K562 (cell line): ENCODE results near the gene RSPH1. TPM values are rescaled to one million over a fixed set of nuclear protein-coding genes. Genes with fewer than 3 reads are reported as not detected.
A peak's percentile ranks its signal among the peaks of the same experiment; 100 is the strongest.

ENCODE experiments used
- CSDE1 ChIP-seq, 2 experiments: fragments of 450-650 bp; IDR thresholded peaks; 2 replicates each; pipeline ENCODE4 v1.6.1; 2016; ENCODE audit warnings: mild to moderate bottlenecking in 1 of 2
- EGR1 ChIP-seq: fragments of 450-650 bp; conservative IDR thresholded peaks from 2 replicates; pipeline ENCODE4 v1.6.1; 2017; ENCODE audit warnings: mild to moderate bottlenecking
- HDAC1 ChIP-seq, 2 experiments: fragments of 450-650 bp; IDR thresholded peaks; 2 replicates each; pipeline ENCODE4 v1.6.1; 2016 to 2017; ENCODE audit warnings: inconsistent platforms in 1 of 2, mild to moderate bottlenecking in 1 of 2, moderate library complexity in 1 of 2
- IRF1 ChIP-seq: sonication (generic); formaldehyde crosslinking; IDR thresholded peaks from 2 replicates; pipeline ENCODE4 v1.8.0; 2022; ENCODE audit warnings: missing genetic modification reagents, mild to moderate bottlenecking, borderline replicate concordance
- MGA ChIP-seq: fragments of 450-650 bp; IDR thresholded peaks from 2 replicates; pipeline ENCODE4 v1.6.1; 2016; ENCODE audit warnings: mild to moderate bottlenecking, moderate library complexity
- POLR2G ChIP-seq: fragments of 200-400 bp; formaldehyde crosslinking; IDR thresholded peaks from 2 replicates; pipeline ENCODE4 v1.6.1; 2017; ENCODE audit warnings: low read depth, mild to moderate bottlenecking, antibody characterized with exemption, low read length, moderate library complexity
- SREBF2 ChIP-seq: sonication (generic); formaldehyde crosslinking; IDR thresholded peaks from 2 replicates; pipeline ENCODE4 v1.4.0; 2020; ENCODE audit warnings: mild to moderate bottlenecking, missing genetic modification reagents
- STAG1 ChIP-seq: sonication (generic); formaldehyde crosslinking; IDR thresholded peaks from 2 replicates; pipeline ENCODE4 v1.5.0; 2020; ENCODE audit warnings: missing genetic modification reagents, borderline replicate concordance
- TGIF2 ChIP-seq: sonication (generic); formaldehyde crosslinking; IDR thresholded peaks from 2 replicates; pipeline ENCODE4 v1.8.1; 2022; ENCODE audit warnings: mild to moderate bottlenecking, missing genetic modification reagents, moderate library complexity
- ZBTB1 ChIP-seq: sonication (generic); formaldehyde crosslinking; IDR thresholded peaks from 2 replicates; pipeline ENCODE4 v1.8.1; 2023; ENCODE audit warnings: missing genetic modification reagents, low read depth, mild to moderate bottlenecking, borderline replicate concordance
- ZNF408 ChIP-seq: fragments of 250-450 bp; sonication (Bioruptor Pico); IDR thresholded peaks from 2 replicates; pipeline ENCODE4 v1.4.0; 2020; ENCODE audit warnings: low read depth, mild to moderate bottlenecking, moderate library complexity
- ZNF445 ChIP-seq: fragments of 250-450 bp; sonication (Bioruptor Pico); IDR thresholded peaks from 2 replicates; pipeline ENCODE4 v1.4.0; 2020; ENCODE audit warnings: low read depth, mild to moderate bottlenecking, moderate library complexity
- polyA plus RNA-seq, 8 experiments: library from polyadenylated mRNA; depleted of rRNA in 4 of 8; stranded (reverse) in 5 of 8; unstranded in 3 of 8; fragments of >200 nt; fragmentation: Nextera tagmentation in 2 of 8; fragmentation: Illumina TruSeq in 1 of 8; extraction: Ambion mirVana in 2 of 8; extraction: Trizol in 1 of 8; gene quantifications; 2 replicates each; pipeline versions ENCODE4 v1.2.1 to v1.2.3, GENCODE V29; 2011 to 2014; ENCODE audit warnings: inconsistent platforms in 1 of 8, missing spikeins in 1 of 8
- total RNA-seq, 7 experiments: library from RNA; depleted of rRNA in 6 of 7; stranded (reverse); fragments of >200 nt in 6 of 7; fragmentation: Illumina TruSeq in 2 of 7; extraction: Trizol in 2 of 7; gene quantifications; 2 replicates each; pipeline versions ENCODE4 v1.2.1 to v1.2.3, GENCODE V29; 2011 to 2021; ENCODE audit warnings: low replicate concordance in 1 of 7
- TF ChIP-seq, protein P1 (sequence below): IDR thresholded peaks from 3 replicates; pipeline ENCODE4 v1.6.1; 2011; ENCODE audit warnings: borderline replicate concordance, mild to moderate bottlenecking, moderate library complexity; ENCODE audit not compliant: insufficient read length; ENCODE audit errors: extremely low read depth

The RSPH1 gene
- total and polyA plus RNA-seq, 9 of the 15 experiments (the other 6 are each of a cell fraction or from before 2014, with no cell fraction given): 0.17 TPM; not detected in 8

- TF ChIP-seq IRF1 (CRISPR knock-in tag) (no peak), STAG1 (CRISPR knock-in tag) (no peak), SREBF2 (no peak), HDAC1 (IDR thresholded peaks at IDR 0.05) (peak in 1 of 2 experiments; percentile 30; a peak in 1 of 4 replicates), EGR1 (no peak), TGIF2 (CRISPR knock-in tag) (no peak), ZNF408 (CRISPR knock-in tag) (no peak), CSDE1 (IDR thresholded peaks at IDR 0.05) (no peak), ZNF445 (no peak), POLR2G (no peak), MGA (no peak; the same call in 1 of the 2 replicates), ZBTB1 (CRISPR knock-in tag) (no peak)
- TF ChIP-seq, protein P1, sequence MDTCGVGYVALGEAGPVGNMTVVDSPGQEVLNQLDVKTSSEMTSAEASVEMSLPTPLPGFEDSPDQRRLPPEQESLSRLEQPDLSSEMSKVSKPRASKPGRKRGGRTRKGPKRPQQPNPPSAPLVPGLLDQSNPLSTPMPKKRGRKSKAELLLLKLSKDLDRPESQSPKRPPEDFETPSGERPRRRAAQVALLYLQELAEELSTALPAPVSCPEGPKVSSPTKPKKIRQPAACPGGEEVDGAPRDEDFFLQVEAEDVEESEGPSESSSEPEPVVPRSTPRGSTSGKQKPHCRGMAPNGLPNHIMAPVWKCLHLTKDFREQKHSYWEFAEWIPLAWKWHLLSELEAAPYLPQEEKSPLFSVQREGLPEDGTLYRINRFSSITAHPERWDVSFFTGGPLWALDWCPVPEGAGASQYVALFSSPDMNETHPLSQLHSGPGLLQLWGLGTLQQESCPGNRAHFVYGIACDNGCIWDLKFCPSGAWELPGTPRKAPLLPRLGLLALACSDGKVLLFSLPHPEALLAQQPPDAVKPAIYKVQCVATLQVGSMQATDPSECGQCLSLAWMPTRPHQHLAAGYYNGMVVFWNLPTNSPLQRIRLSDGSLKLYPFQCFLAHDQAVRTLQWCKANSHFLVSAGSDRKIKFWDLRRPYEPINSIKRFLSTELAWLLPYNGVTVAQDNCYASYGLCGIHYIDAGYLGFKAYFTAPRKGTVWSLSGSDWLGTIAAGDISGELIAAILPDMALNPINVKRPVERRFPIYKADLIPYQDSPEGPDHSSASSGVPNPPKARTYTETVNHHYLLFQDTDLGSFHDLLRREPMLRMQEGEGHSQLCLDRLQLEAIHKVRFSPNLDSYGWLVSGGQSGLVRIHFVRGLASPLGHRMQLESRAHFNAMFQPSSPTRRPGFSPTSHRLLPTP: no peak
Measured at GRCh38 chr21:42433946-42434551, 62.0 kb downstream of the RSPH1 start (continued).
